Nucleus accumbens (tissue), 56 donors: ENCODE measurements around the gene NMNAT3.
A peak's percentile ranks its signal among the peaks of the same experiment; 100 is the strongest.
"Not testable (repeated sequence)": the region's sequence is repeated elsewhere in the genome, so short reads cannot be mapped to it uniquely, and the experiment has no call there.

Experiments used
- DNase-seq, 56 donors: peaks; one replicate each; lab custom pipeline; 2025; lab: John Stamatoyannopoulos, UW

The NMNAT3 gene

DNA sequence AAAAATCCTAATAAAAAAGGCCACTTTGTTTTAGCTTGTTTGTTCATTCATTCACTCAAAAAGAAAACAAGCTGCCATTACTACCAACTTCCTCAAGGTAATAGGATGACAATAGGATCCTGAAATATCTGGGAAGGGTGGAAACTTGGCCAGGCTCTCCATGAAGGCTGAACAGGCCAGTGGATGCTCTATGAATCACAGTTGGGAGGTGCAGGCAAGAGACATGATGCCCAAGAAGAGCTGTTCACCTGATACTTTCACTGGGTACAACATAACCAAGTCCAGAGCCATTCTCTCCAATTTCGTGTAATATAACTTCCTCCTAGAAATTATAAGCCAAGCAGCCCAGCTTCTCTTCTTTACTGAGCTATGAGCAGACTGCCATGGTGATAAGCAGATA is 37.3 kb downstream of the NMNAT3 start:
- DNase-seq: no peak

- no peak for DNase-seq
Observed at GRCh38 chr3:139639662-139640061, 38.1 kb downstream of the NMNAT3 start.

- no peak for DNase-seq
Observed at GRCh38 chr3:139638518-139638917, 39.3 kb downstream of the NMNAT3 start.

- DNase-seq: no peak
Observed at GRCh38 chr3:139636511-139636910, 41.3 kb downstream of the NMNAT3 start.

DNA sequence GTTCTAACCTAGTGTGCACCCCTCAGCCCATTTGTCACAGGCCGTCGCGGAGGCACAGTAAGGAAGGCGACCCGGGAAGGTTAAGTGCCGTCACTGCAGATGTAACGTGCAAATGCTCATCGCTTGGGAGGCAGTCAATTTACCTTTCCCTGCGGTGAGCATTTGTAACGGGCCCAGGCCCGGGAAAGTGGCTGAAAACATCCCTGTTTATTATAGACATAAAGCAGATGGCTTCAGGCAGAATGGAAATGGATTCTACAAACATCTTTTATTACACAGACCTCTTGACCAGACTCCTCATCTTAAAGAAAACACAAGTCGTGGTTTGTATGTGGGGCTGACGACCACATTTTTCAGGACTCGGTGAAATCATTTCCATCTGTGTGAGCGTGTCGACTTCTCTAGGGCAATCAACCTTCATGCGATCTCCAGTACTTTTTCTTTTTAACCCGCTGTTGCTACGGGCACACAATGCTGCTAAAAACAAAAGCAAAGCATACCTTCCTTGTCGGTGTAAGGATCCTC is 43.6 kb downstream of the NMNAT3 start:
- DNase-seq: no peak

- peak in 11 of 56 donors; percentile 2 to 47 (median 10) for DNase-seq
Observed at GRCh38 chr3:139633511-139633910, 44.3 kb downstream of the NMNAT3 start.

- DNase-seq: no peak
Observed at GRCh38 chr3:139630542-139630941, 47.2 kb downstream of the NMNAT3 start.

DNA sequence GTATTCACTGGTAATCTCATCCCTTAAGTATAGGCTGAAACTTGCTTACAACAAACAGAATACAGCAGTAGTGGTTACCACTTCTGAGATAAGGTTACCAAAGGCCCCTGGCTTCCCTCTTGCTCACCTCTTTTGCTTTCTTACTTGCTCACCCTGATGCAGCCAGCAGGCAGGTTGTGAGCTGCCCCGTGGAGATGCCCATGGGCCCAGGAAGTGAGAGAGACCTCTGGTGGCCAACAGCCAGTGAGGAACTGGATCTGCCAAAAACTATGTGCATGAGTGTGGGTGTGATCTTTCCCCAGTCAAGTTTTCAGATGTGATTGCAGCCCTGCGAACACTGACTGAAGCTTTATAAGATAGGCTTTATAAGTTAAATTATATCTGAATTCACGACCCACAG is 48.7 kb downstream of the NMNAT3 start:
- DNase-seq: no peak

DNA sequence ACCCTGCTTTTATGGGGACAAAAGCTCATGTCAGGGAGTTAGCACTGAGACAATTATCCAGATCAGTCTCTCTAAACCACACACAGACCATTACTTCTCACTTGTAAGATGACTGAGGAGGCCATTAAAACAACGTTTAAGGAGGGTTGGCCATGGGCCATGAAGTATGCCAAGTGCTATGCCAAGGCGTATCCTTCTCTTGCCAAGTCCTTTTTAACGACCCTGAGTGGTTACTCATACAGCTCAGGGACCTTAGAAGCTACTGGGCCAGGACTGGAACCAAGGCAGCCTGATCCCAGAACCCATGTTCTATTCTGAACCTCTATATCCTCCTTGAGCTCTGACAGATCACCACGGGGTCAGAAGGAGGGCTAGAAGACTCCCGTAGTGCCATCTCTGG is 50.0 kb downstream of the NMNAT3 start:
- DNase-seq: no peak

- DNase-seq: no peak
Observed at GRCh38 chr3:139620438-139620837, 57.3 kb downstream of the NMNAT3 start.

GRCh38 chr3:139619484-139619883 is 58.3 kb downstream of the NMNAT3 start:
- no peak for DNase-seq

DNA sequence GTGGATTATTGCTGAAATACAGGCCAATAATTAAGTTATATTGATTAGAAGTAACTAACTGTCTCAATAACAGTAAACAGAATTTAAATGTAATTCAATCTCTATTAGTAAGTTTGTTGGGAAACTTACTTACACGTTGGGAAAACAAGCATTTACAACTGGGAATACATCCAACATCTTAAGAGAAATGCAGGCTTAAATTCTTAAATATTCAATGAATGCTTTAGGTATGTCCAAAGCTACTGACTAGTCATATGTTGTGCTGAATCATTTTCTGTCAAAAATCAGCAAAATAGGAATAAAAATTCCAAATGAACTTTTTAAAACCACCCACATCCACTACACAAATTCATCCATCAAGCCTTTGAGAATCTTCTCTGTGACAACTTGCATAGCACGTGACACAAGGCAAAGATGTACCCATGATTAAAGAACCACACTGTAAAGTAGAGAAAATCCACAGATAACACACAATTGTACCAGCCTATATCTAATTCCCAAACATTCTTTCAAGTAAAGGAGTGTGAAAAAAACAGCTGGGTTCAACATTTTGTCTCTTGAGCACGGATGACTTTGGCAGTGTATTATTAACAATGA is 60.0 kb downstream of the NMNAT3 start:
- peak in 3 of 56 donors; percentile 14 to 16 (median 15) for DNase-seq

GRCh38 chr3:139611528-139611927 is 66.2 kb downstream of the NMNAT3 start:
- no peak for DNase-seq

DNA sequence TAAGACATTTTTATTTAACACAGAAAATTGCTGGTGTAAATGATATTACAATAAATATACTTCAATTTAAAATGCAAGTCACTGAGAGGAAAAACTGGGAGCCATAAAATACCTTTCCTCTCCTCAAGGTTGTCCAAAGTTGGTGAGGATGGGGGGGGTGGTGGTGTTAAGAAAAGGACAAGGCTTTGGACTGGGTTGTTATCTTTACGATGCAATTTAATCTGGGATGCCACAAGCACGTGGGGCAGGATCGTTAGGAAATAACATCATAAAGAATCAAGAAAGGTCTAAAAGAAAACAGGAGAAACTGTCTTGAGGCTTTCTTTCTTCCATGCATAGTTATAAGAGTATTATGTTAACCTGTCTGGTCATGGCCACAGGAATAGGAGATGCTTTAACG is 66.9 kb downstream of the NMNAT3 start:
- DNase-seq: no peak

DNA sequence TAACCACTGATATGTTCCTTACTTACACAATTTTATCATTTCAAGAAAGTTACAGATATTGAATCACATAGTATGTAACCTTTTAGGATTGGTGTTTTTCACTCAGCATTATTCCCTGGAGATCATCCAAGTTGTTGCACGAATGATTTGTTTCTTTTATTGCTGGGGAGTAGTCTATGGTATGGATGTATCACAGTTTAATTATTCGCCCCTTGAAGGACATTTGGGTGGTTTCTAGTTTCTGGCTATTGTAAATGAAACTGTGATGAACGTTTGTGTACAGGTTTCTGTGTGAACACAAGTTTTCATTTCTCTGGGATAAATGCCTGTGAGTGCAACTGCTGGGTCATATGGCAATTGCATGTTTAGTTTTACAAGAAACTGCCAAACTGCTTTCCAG is 68.8 kb downstream of the NMNAT3 start:
- DNase-seq: no peak

- DNase-seq: no peak
Observed at GRCh38 chr3:139608108-139608380, 69.7 kb downstream of the NMNAT3 start.

- DNase-seq: no peak
Observed at GRCh38 chr3:139607257-139608107, 70.3 kb downstream of the NMNAT3 start.

GRCh38 chr3:139602003-139602402 is 75.8 kb downstream of the NMNAT3 start:
- DNase-seq: no peak

DNA sequence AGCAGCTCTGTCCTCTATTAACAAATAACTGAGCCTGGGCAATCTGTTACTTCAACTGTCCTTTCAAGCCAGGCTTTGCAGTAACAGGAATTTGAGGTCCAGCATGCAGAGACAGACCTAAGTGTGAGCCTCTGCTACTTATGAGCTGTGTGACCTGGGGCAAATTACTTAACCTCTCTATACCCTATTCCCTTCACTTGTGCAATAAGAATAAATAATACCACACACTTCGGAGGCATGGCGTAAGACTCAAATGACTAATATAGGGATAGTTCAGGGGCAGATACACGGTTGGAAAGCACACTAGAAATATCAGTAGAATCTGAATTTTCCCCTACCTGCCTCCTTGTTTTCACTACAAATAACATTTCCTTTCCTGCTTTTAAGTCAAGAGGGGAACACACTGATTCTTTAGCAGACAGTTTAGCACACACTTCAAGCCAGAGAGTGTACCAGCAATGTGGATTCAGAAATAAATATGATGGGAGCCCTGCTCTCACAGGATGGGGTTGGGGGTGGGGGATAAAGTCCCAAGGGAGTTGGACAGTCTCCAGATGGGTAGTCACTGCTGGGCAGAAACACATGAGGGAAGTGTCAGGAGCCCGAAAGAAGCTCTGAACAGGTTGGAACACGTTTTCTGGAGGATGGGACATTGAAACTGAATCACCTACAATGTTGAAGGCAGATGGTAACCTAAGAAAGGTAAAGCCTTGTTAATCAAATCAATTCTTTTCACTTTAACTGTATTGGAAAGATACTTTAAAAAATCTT is 76.4 kb downstream of the NMNAT3 start:
- no peak for DNase-seq

GRCh38 chr3:139597947-139598346 is 79.8 kb downstream of the NMNAT3 start:
- no peak for DNase-seq

GRCh38 chr3:139591186-139591585 is 86.6 kb downstream of the NMNAT3 start:
- not testable (repeated sequence) for DNase-seq
